SK-N-SH treated with all-trans-retinoic acid at 6 μM for 48 hours (cell line): ENCODE results near the gene SIRPA.

ENCODE experiments used
- ATAC-seq: fragments of 200-7000 bp; cut with Tn5 transposase; 3 replicates; pipeline ENCODE4 v1.9.1; 2020; ENCODE audit warnings: mild to moderate bottlenecking, moderate library complexity
- ARNTL ChIP-seq: fragments of 450-650 bp; formaldehyde crosslinking; IDR thresholded peaks from 2 replicates; pipeline ENCODE4 v1.5.0; 2020; ENCODE audit warnings: low read depth, mild to moderate bottlenecking, moderate library complexity, borderline replicate concordance
- BACH2 ChIP-seq: fragments of 250-450 bp; sonication (Bioruptor Pico); IDR thresholded peaks from 2 replicates; pipeline ENCODE4 v1.9.0; 2021; ENCODE audit warnings: mild to moderate bottlenecking, borderline replicate concordance
- CSDC2 ChIP-seq: fragments of 250-450 bp; sonication (Bioruptor Pico); IDR thresholded peaks from 2 replicates; pipeline ENCODE4 v1.5.0; 2020; ENCODE audit warnings: mild to moderate bottlenecking, moderate library complexity
- ESRRG ChIP-seq: fragments of 250-450 bp; sonication (Bioruptor Pico); IDR thresholded peaks from 2 replicates; pipeline ENCODE4 v1.6.1; 2021; ENCODE audit warnings: mild to moderate bottlenecking
- GLIS3 ChIP-seq: fragments of 250-450 bp; sonication (Bioruptor Pico); IDR thresholded peaks from 2 replicates; pipeline ENCODE4 v1.5.0; 2020; ENCODE audit warnings: mild to moderate bottlenecking, moderate library complexity
- ISL1 ChIP-seq: fragments of 250-450 bp; sonication (Bioruptor Pico); IDR thresholded peaks from 2 replicates; pipeline ENCODE4 v2.1.2; 2022; ENCODE audit warnings: mild to moderate bottlenecking, moderate library complexity
- OSR1 ChIP-seq: fragments of 250-450 bp; sonication (Bioruptor Pico); IDR thresholded peaks from 2 replicates; pipeline ENCODE4 v1.8.0; 2022; ENCODE audit warnings: moderate library complexity, mild to moderate bottlenecking, inconsistent platforms
- TCF4 ChIP-seq: fragments of 250-450 bp; sonication (Bioruptor Pico); IDR thresholded peaks from 2 replicates; pipeline ENCODE4 v1.8.0; 2021; ENCODE audit warnings: mild to moderate bottlenecking, moderate library complexity, borderline replicate concordance
- TOX ChIP-seq: fragments of 250-450 bp; sonication (Bioruptor Pico); IDR thresholded peaks from 2 replicates; pipeline ENCODE4 v1.8.0; 2021; ENCODE audit warnings: mild to moderate bottlenecking, moderate library complexity, borderline replicate concordance
- ZC3H10 ChIP-seq: fragments of 250-450 bp; sonication (Bioruptor Pico); IDR thresholded peaks from 2 replicates; pipeline ENCODE4 v1.5.1; 2021; ENCODE audit warnings: mild to moderate bottlenecking, moderate library complexity
- ZNF70 ChIP-seq: fragments of 450-650 bp; formaldehyde crosslinking; IDR thresholded peaks from 2 replicates; pipeline ENCODE4 v1.5.0; 2020; ENCODE audit warnings: mild to moderate bottlenecking, moderate library complexity
- ZNF8 ChIP-seq: fragments of 450-650 bp; formaldehyde crosslinking; IDR thresholded peaks from 2 replicates; pipeline ENCODE4 v1.5.0; 2020; ENCODE audit warnings: mild to moderate bottlenecking, moderate library complexity
- TF ChIP-seq, protein P1 (sequence below): fragments of 250-450 bp; sonication (Bioruptor Pico); IDR thresholded peaks from 2 replicates; pipeline ENCODE4 v1.5.0; 2020; ENCODE audit warnings: mild to moderate bottlenecking, moderate library complexity
- TF ChIP-seq, protein P2 (sequence below): fragments of 250-450 bp; sonication (Bioruptor Pico); IDR thresholded peaks from 2 replicates; pipeline ENCODE4 v1.8.0; 2021; ENCODE audit warnings: low read depth, mild to moderate bottlenecking, moderate library complexity, borderline replicate concordance
- TF ChIP-seq, protein P3 (sequence below): fragments of 250-450 bp; sonication (Bioruptor Pico); IDR thresholded peaks from 2 replicates; pipeline ENCODE4 v1.5.1; 2021; ENCODE audit warnings: mild to moderate bottlenecking, moderate library complexity
- TF ChIP-seq, protein P4 (sequence below): fragments of 250-450 bp; sonication (Bioruptor Pico); IDR thresholded peaks from 2 replicates; pipeline ENCODE4 v1.5.1; 2020; ENCODE audit warnings: low read depth, mild to moderate bottlenecking, moderate library complexity
- TF ChIP-seq, protein P5 (sequence below): fragments of 250-450 bp; sonication (Bioruptor Pico); IDR thresholded peaks from 2 replicates; pipeline ENCODE4 v1.8.0; 2020; ENCODE audit warnings: mild to moderate bottlenecking, moderate library complexity, borderline replicate concordance

SIRPA gene

DNA sequence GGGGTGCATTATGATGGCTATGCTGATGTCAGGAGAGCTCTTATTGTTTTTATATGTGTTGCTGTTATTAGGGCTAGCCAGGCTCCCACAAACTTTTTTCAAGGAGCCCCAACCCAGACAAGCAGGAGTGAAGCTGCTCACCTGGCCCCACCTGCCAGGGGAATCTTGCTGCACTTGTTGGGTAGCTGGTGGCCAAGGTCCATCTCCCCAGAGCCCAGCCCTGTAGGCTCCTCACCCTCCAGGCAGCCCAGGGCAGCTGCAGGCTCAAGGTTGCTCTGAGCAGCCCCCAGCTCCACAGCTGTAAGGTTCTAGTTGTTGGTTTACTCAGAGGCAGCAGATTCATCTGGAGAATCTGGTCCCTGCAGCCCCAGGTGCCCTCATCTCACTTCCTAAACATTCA is 46.8 kb upstream of the SIRPA start (continued):
- TF ChIP-seq, protein P1, sequence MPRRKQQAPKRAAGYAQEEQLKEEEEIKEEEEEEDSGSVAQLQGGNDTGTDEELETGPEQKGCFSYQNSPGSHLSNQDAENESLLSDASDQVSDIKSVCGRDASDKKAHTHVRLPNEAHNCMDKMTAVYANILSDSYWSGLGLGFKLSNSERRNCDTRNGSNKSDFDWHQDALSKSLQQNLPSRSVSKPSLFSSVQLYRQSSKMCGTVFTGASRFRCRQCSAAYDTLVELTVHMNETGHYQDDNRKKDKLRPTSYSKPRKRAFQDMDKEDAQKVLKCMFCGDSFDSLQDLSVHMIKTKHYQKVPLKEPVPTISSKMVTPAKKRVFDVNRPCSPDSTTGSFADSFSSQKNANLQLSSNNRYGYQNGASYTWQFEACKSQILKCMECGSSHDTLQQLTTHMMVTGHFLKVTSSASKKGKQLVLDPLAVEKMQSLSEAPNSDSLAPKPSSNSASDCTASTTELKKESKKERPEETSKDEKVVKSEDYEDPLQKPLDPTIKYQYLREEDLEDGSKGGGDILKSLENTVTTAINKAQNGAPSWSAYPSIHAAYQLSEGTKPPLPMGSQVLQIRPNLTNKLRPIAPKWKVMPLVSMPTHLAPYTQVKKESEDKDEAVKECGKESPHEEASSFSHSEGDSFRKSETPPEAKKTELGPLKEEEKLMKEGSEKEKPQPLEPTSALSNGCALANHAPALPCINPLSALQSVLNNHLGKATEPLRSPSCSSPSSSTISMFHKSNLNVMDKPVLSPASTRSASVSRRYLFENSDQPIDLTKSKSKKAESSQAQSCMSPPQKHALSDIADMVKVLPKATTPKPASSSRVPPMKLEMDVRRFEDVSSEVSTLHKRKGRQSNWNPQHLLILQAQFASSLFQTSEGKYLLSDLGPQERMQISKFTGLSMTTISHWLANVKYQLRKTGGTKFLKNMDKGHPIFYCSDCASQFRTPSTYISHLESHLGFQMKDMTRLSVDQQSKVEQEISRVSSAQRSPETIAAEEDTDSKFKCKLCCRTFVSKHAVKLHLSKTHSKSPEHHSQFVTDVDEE (CRISPR knock-in tag) = no peak
- no peak for TF ChIP-seq TCF4 (CRISPR knock-in tag)
- TF ChIP-seq ESRRG (CRISPR knock-in tag) = no peak
- TF ChIP-seq, all 23 proteins: peak for 0

DNA sequence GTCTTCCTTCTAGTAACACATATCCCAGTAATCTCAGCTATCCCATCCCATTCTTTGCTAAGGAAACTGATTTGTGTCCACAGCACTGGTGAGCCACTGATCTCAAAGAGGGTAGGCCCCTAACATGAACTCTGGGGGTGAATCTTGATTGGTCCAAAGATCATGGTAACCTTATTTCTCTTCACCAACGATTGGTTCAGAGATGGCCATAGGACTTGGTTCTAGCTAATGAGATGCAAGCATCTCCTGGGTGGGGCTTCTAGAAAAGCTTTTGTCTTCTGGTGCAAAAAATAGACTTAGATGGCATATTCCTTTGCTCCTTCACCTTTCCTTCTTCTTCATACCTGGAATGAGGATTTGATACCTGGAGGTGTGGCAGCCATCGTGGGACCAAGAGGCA is 43.8 kb upstream of the SIRPA start:
- ATAC-seq = no peak
- TF ChIP-seq ZNF70 (CRISPR knock-in tag) (no peak), ZNF8 (CRISPR knock-in tag) (no peak), TCF4 (CRISPR knock-in tag) (no peak), ESRRG (CRISPR knock-in tag) (no peak), TOX (CRISPR knock-in tag) (no peak), GLIS3 (CRISPR knock-in tag) (no peak), OSR1 (CRISPR knock-in tag) (no peak)
- TF ChIP-seq, protein P1 (CRISPR knock-in tag) = no peak
- TF ChIP-seq, protein P2, sequence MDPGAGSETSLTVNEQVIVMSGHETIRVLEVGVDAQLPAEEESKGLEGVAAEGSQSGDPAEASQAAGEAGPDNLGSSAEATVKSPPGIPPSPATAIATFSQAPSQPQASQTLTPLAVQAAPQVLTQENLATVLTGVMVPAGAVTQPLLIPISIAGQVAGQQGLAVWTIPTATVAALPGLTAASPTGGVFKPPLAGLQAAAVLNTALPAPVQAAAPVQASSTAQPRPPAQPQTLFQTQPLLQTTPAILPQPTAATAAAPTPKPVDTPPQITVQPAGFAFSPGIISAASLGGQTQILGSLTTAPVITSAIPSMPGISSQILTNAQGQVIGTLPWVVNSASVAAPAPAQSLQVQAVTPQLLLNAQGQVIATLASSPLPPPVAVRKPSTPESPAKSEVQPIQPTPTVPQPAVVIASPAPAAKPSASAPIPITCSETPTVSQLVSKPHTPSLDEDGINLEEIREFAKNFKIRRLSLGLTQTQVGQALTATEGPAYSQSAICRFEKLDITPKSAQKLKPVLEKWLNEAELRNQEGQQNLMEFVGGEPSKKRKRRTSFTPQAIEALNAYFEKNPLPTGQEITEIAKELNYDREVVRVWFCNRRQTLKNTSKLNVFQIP = no peak
- TF ChIP-seq, protein P3, sequence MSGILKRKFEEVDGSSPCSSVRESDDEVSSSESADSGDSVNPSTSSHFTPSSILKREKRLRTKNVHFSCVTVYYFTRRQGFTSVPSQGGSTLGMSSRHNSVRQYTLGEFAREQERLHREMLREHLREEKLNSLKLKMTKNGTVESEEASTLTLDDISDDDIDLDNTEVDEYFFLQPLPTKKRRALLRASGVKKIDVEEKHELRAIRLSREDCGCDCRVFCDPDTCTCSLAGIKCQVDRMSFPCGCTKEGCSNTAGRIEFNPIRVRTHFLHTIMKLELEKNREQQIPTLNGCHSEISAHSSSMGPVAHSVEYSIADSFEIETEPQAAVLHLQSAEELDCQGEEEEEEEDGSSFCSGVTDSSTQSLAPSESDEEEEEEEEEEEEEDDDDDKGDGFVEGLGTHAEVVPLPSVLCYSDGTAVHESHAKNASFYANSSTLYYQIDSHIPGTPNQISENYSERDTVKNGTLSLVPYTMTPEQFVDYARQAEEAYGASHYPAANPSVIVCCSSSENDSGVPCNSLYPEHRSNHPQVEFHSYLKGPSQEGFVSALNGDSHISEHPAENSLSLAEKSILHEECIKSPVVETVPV (CRISPR knock-in tag) = no peak

DNA sequence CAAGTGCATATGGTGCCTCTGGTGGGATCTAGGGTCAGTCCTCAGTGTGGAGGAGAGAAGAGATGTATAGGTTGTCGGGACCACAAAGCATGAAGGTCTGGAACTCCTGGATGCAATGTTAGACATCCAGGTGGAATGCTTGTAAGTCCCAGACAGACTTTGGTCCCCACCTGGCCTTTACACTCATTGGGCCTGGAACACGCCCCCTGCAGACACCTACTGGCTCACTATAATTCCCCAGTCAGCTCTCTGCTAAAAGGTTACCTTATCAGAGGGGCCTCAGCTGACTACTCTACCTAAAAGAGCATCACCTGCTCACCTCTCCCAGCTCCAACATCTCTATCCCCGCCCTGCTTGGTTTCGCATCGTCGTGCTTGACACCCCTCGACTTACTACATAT is 41.7 kb upstream of the SIRPA start:
- ATAC-seq = no peak
- TF ChIP-seq, protein P2 = no peak
- TF ChIP-seq TOX (CRISPR knock-in tag) = no peak
- no peak for TF ChIP-seq ARNTL
- no peak for TF ChIP-seq ESRRG (CRISPR knock-in tag)
- no peak for TF ChIP-seq ZNF70 (CRISPR knock-in tag)
- TF ChIP-seq, protein P4, sequence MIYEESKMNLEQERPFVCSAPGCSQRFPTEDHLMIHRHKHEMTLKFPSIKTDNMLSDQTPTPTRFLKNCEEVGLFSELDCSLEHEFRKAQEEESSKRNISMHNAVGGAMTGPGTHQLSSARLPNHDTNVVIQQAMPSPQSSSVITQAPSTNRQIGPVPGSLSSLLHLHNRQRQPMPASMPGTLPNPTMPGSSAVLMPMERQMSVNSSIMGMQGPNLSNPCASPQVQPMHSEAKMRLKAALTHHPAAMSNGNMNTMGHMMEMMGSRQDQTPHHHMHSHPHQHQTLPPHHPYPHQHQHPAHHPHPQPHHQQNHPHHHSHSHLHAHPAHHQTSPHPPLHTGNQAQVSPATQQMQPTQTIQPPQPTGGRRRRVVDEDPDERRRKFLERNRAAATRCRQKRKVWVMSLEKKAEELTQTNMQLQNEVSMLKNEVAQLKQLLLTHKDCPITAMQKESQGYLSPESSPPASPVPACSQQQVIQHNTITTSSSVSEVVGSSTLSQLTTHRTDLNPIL (CRISPR knock-in tag) = no peak
- TF ChIP-seq, protein P5, sequence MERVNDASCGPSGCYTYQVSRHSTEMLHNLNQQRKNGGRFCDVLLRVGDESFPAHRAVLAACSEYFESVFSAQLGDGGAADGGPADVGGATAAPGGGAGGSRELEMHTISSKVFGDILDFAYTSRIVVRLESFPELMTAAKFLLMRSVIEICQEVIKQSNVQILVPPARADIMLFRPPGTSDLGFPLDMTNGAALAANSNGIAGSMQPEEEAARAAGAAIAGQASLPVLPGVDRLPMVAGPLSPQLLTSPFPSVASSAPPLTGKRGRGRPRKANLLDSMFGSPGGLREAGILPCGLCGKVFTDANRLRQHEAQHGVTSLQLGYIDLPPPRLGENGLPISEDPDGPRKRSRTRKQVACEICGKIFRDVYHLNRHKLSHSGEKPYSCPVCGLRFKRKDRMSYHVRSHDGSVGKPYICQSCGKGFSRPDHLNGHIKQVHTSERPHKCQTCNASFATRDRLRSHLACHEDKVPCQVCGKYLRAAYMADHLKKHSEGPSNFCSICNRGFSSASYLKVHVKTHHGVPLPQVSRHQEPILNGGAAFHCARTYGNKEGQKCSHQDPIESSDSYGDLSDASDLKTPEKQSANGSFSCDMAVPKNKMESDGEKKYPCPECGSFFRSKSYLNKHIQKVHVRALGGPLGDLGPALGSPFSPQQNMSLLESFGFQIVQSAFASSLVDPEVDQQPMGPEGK (CRISPR knock-in tag) = no peak
- TF ChIP-seq CSDC2 (CRISPR knock-in tag) = no peak
- TF ChIP-seq OSR1 (CRISPR knock-in tag) = no peak
- TF ChIP-seq, protein P1 (CRISPR knock-in tag) = no peak
- no peak for TF ChIP-seq ISL1
- TF ChIP-seq, protein P3 (CRISPR knock-in tag) = no peak
- no peak for TF ChIP-seq BACH2
- TF ChIP-seq ZC3H10 (CRISPR knock-in tag) = no peak
- TF ChIP-seq TCF4 (CRISPR knock-in tag) = no peak
